ENCODE measurements around the gene ANKRD9. TPM values are rescaled to one million over a fixed set of nuclear protein-coding genes. Genes with fewer than 3 reads are reported as not detected.

ANKRD9 gene

Small RNA genes within 50 kb of the gene (small RNA-seq; reads per million reads assigned to genes)
- not detected for gene MIR4309
